PFSK-1 (cell line): ENCODE results near the gene PRR15.

Experiments used
- FOXP2 ChIP-seq: optimal IDR thresholded peaks from 2 replicates; pipeline ENCODE3; 2011; ENCODE audit warnings: borderline replicate concordance, control low read depth, inconsistent platforms; ENCODE audit not compliant: insufficient read depth; ENCODE audit errors: extremely low read length, extremely low read depth
- POLR2AphosphoS5 ChIP-seq: IDR thresholded peaks from 2 replicates; pipeline ENCODE4 v1.6.1; 2012; ENCODE audit warnings: low read depth, mild to moderate bottlenecking, control low read depth, low read length, moderate library complexity
- SIN3A ChIP-seq: IDR thresholded peaks from 2 replicates; pipeline ENCODE4 v1.6.1; 2012; ENCODE audit warnings: mild to moderate bottlenecking, low read length, moderate library complexity, borderline replicate concordance; ENCODE audit not compliant: insufficient read depth
- TAF1 ChIP-seq: IDR thresholded peaks from 2 replicates; pipeline ENCODE4 v1.6.1; 2012; ENCODE audit warnings: low read length, control low read depth, borderline replicate concordance; ENCODE audit not compliant: insufficient read depth
- TF ChIP-seq, protein P1 (sequence below), 2 experiments: IDR thresholded peaks; 2 replicates each; pipeline versions ENCODE4 v1.6.1 to v1.8.0; 2011 to 2012; ENCODE audit warnings: low read depth in 2 of 2, low read length in 2 of 2, control low read depth in 1 of 2, inconsistent platforms in 1 of 2, mild to moderate bottlenecking in 1 of 2, moderate library complexity in 1 of 2; ENCODE audit not compliant: insufficient read depth in 1 of 2

The PRR15 gene

DNA sequence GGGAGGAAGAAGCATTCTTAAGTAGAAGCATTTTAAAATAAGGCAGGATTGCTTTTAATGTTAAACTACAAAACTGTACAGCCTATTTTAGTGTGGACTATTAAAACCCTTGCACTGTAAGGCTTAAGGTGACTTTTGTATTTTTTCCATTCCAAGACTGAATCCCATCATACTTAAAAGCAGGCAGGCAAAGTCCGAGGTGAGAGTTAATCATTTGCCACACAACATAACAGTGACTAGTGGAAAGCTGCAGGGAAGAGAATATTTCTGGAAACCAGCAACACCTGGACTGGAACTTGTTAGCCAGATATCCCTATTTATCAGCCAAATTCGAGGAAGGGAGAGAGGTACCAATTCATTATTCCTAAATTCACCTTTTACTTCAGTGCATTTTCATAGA, 3.5 kb downstream of the PRR15 start:
- TF ChIP-seq POLR2AphosphoS5, result no peak
- TF ChIP-seq TAF1, result no peak
- TF ChIP-seq FOXP2, result no peak
- TF ChIP-seq, protein P1, sequence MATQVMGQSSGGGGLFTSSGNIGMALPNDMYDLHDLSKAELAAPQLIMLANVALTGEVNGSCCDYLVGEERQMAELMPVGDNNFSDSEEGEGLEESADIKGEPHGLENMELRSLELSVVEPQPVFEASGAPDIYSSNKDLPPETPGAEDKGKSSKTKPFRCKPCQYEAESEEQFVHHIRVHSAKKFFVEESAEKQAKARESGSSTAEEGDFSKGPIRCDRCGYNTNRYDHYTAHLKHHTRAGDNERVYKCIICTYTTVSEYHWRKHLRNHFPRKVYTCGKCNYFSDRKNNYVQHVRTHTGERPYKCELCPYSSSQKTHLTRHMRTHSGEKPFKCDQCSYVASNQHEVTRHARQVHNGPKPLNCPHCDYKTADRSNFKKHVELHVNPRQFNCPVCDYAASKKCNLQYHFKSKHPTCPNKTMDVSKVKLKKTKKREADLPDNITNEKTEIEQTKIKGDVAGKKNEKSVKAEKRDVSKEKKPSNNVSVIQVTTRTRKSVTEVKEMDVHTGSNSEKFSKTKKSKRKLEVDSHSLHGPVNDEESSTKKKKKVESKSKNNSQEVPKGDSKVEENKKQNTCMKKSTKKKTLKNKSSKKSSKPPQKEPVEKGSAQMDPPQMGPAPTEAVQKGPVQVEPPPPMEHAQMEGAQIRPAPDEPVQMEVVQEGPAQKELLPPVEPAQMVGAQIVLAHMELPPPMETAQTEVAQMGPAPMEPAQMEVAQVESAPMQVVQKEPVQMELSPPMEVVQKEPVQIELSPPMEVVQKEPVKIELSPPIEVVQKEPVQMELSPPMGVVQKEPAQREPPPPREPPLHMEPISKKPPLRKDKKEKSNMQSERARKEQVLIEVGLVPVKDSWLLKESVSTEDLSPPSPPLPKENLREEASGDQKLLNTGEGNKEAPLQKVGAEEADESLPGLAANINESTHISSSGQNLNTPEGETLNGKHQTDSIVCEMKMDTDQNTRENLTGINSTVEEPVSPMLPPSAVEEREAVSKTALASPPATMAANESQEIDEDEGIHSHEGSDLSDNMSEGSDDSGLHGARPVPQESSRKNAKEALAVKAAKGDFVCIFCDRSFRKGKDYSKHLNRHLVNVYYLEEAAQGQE (IDR thresholded peaks at IDR 0.05; ENCODE audit: insufficient read depth in 1 of 2, low read depth in 2 of 2, low read length in 2 of 2), result no peak
- no peak for TF ChIP-seq SIN3A

DNA sequence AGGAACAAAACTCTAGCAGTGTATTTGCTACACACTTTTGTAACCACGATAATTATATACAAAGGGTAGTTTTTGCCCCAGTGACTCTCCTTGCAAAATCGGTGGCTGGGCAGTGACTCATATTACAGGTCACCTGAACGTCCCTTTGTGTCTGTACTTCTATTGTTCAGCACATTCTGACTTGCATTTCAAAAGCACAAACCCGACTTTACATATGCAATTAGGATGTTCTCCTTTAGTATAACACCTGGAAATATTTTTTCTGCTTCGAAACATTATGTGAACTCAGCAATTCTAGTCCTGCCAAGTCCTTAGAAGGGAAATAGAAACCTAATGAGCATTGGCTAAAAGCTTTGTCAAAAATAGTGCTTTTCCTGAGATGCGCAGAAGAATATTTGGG, 6.0 kb downstream of the PRR15 start:
- no peak for TF ChIP-seq POLR2AphosphoS5
- TF ChIP-seq FOXP2, result no peak

GRCh38 chr7:29572558-29572957, 8.9 kb downstream of the PRR15 start:
- TF ChIP-seq, protein P1 (IDR thresholded peaks at IDR 0.05; ENCODE audit: insufficient read depth in 1 of 2, low read depth in 2 of 2, low read length in 2 of 2), result no peak

GRCh38 chr7:29573567-29573966, 9.9 kb downstream of the PRR15 start:
- no peak for TF ChIP-seq SIN3A
- no peak for TF ChIP-seq FOXP2
- no peak for TF ChIP-seq POLR2AphosphoS5
- no peak for TF ChIP-seq TAF1
- TF ChIP-seq, protein P1 (IDR thresholded peaks at IDR 0.05; ENCODE audit: insufficient read depth in 1 of 2, low read depth in 2 of 2, low read length in 2 of 2), result no peak

- TF ChIP-seq POLR2AphosphoS5 (no peak), TAF1 (no peak), SIN3A (no peak), FOXP2 (no peak)
- TF ChIP-seq, protein P1 (IDR thresholded peaks at IDR 0.05; ENCODE audit: insufficient read depth in 1 of 2, low read depth in 2 of 2, low read length in 2 of 2), result no peak
Observed at GRCh38 chr7:29574659-29575058, 11.0 kb downstream of the PRR15 start.
